ENCODE measurements around the gene RNF121.

DNA sequence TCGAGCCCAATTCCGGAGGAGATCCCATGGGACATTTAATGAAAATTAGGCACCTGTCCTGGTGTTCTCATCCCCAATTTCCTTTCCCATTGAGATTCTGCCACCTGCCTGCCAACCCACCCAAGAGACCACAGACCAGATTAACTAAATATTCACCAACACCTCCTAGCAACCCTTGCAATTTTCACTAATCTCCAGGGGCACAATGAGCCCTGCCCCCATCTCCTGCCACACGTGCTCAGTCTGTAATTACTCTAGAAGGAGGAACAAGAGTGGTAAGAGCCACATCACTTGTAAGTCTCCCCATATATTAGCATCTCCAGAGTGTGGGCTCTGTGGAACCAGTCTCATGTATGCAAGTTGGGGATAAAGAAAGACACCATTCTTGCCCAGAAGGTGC, 107.8 kb downstream of the RNF121 start:
- no peak for TF ChIP-seq POLR2A (IDR thresholded peaks at IDR 0.05)
- TF ChIP-seq CTCF (IDR thresholded peaks at IDR 0.05): no peak

Data from vagina (tissue), 2 donors.